Endothelial cell of umbilical vein (primary cell): ENCODE data around the gene TMEM41B. TPM values are rescaled to one million over a fixed set of nuclear protein-coding genes. Genes with fewer than 3 reads are reported as not detected.
A peak's percentile ranks its signal among the peaks of the same experiment; 100 is the strongest.

Experiments used
- BruUV-seq: library from RNA; stranded (reverse); fragments of 400-500 nt; replicated peaks from 2 replicates; lab custom pipeline; 2021; lab: Mats Ljungman, UMichigan
- CTCF ChIA-PET: fragments of 300-600, 350-600 bp; sonication (Branson Sonifier 250); formaldehyde crosslinking; loops from one replicate; lab custom pipeline; 2021; ENCODE audit warnings: antibody characterized with exemption, inconsistent platforms; lab: Charles Lee
- POLR2A ChIA-PET: fragments of 300-600, 350-600 bp; sonication (Branson Sonifier 250); formaldehyde crosslinking; loops from one replicate; lab custom pipeline; 2021; ENCODE audit warnings: antibody characterized with exemption, inconsistent platforms; lab: Charles Lee
- DNase-seq: peaks from one replicate; pipeline ENCODE4 v3.0.0-alpha.2; 2011; ENCODE audit warnings: low read depth, low spot score
- FAIRE-seq: peaks from 2 replicates; lab custom pipeline; 2011; peaks lifted over from hg19 to GRCh38; lab: Jason Lieb, UNC
- H2AFZ ChIP-seq: 2 replicates; pipeline ENCODE4 v1.6.0; 2012; ENCODE audit warnings: low read depth, low read length, control low read depth, inconsistent platforms
- H3K27ac ChIP-seq: 2 replicates; pipeline ENCODE4 v1.5.1; 2011; ENCODE audit warnings: low read depth, mild to moderate bottlenecking, control low read depth, low read length, moderate library complexity; ENCODE audit not compliant: insufficient read depth
- H3K27me3 ChIP-seq, 2 experiments: 2 replicates each; pipeline versions ENCODE4 v1.6.0 to v1.6.1; 2011; ENCODE audit warnings: low read length in 2 of 2, mixed read lengths in 1 of 2; ENCODE audit not compliant: control insufficient read depth in 2 of 2, insufficient read depth in 2 of 2
- H3K36me3 ChIP-seq, 2 experiments: 2 replicates in 1 of 2; 3 replicates in 1 of 2; pipeline ENCODE4 v1.5.1; 2011; ENCODE audit warnings: low read length in 2 of 2, mild to moderate bottlenecking in 1 of 2, moderate library complexity in 1 of 2; ENCODE audit not compliant: control insufficient read depth in 2 of 2, insufficient read depth in 2 of 2; ENCODE audit errors: extremely low read depth in 1 of 2
- H3K4me1 ChIP-seq: 3 replicates; pipeline ENCODE4 v1.5.1; 2011; ENCODE audit warnings: mild to moderate bottlenecking, low read length; ENCODE audit not compliant: control insufficient read depth, insufficient read depth; ENCODE audit errors: extremely low read depth
- H3K4me2 ChIP-seq: 2 replicates; pipeline ENCODE4 v1.6.1; 2011; ENCODE audit warnings: low read length, control low read depth, mixed read lengths; ENCODE audit not compliant: insufficient read depth
- H3K4me3 ChIP-seq, 3 experiments: fragments of 200-600 bp in 1 of 3; sonication (generic), shearing (Covaris generic) in 1 of 3; replicated peaks in 1 of 3; 2 replicates each; pipeline ENCODE4 v1.5.1; 2011 to 2016; ENCODE audit warnings: control low read depth in 3 of 3, low read length in 3 of 3, mild to moderate bottlenecking in 2 of 3, inconsistent platforms in 1 of 3, low read depth in 1 of 3, moderate library complexity in 1 of 3; ENCODE audit not compliant: insufficient read depth in 1 of 3
- H3K79me2 ChIP-seq: 2 replicates; pipeline ENCODE4 v1.6.0; 2012; ENCODE audit warnings: low read length, inconsistent platforms; ENCODE audit not compliant: control insufficient read depth, insufficient read depth
- H3K9ac ChIP-seq: replicated peaks from 2 replicates; pipeline ENCODE3; 2011; ENCODE audit warnings: low read length, control low read depth; ENCODE audit not compliant: insufficient read depth; ENCODE audit errors: extremely low read depth
- H3K9me1 ChIP-seq: replicated peaks from 3 replicates; pipeline ENCODE4 v1.6.0; 2011; ENCODE audit warnings: mild to moderate bottlenecking, low read length; ENCODE audit not compliant: control insufficient read depth, insufficient read depth; ENCODE audit errors: extremely low read depth
- H3K9me3 ChIP-seq: replicated peaks from 2 replicates; pipeline ENCODE4 v1.5.1; 2012; ENCODE audit warnings: low read length, inconsistent platforms; ENCODE audit not compliant: control insufficient read depth, insufficient read depth
- H4K20me1 ChIP-seq: replicated peaks from 2 replicates; pipeline ENCODE3; 2011; ENCODE audit warnings: mild to moderate bottlenecking, low read length; ENCODE audit not compliant: control insufficient read depth, insufficient read depth; ENCODE audit errors: extremely low read depth
- CTCF ChIP-seq, 2 donors: IDR thresholded peaks; 1 replicate in 1 of 2; 2 replicates in 1 of 2; pipeline ENCODE4 v1.5.1; 2011; ENCODE audit warnings: low read length in 2 of 2, mild to moderate bottlenecking in 2 of 2, moderate library complexity in 2 of 2, control low read depth in 1 of 2, inconsistent platforms in 1 of 2, low read depth in 1 of 2; ENCODE audit not compliant: insufficient read depth in 1 of 2; ENCODE audit errors: extremely low read depth in 1 of 2
- EZH2 ChIP-seq: IDR thresholded peaks from 2 replicates; pipeline ENCODE4 v1.6.1; 2012; ENCODE audit warnings: borderline replicate concordance, low read depth, mild to moderate bottlenecking, moderate library complexity, low read length, inconsistent platforms; ENCODE audit not compliant: severe bottlenecking
- FOS ChIP-seq: IDR thresholded peaks from 2 replicates; pipeline ENCODE4 v1.6.1; 2011; ENCODE audit warnings: mild to moderate bottlenecking, low read length, moderate library complexity, borderline replicate concordance; ENCODE audit not compliant: insufficient read depth
- GATA2 ChIP-seq: IDR thresholded peaks from 2 replicates; pipeline ENCODE4 v1.7.0; 2011; ENCODE audit warnings: low read depth, mild to moderate bottlenecking, moderate library complexity, mixed read lengths, low read length; ENCODE audit not compliant: insufficient read length, insufficient read depth
- JUN ChIP-seq: IDR thresholded peaks from 2 replicates; pipeline ENCODE4 v1.6.1; 2011; ENCODE audit warnings: borderline replicate concordance, low read depth; ENCODE audit not compliant: insufficient read length, insufficient read depth
- MAX ChIP-seq: IDR thresholded peaks from 2 replicates; pipeline ENCODE4 v1.6.1; 2011; ENCODE audit not compliant: insufficient read depth, insufficient read length
- POLR2A ChIP-seq: IDR thresholded peaks from 2 replicates; pipeline ENCODE4 v1.6.1; 2012; ENCODE audit warnings: low read depth, mild to moderate bottlenecking, control low read depth, low read length
- POLR2AphosphoS5 ChIP-seq: IDR thresholded peaks from 2 replicates; pipeline ENCODE4 v1.6.1; 2012; ENCODE audit warnings: low read depth, mild to moderate bottlenecking, control low read depth, low read length, moderate library complexity; ENCODE audit not compliant: insufficient read depth
- dilution Hi-C: fragments of 300-500 bp; cut with MboI; formaldehyde crosslinking; loops from one replicate; pipeline ENCODE4 v1.15.0; 2019; ENCODE audit warnings: low sequenced_read_pairs; ENCODE audit not compliant: extremely low pct_ligation_motif_present
- intact Hi-C: fragments of 100-400 bp; cut with micrococcal nuclease; formaldehyde crosslinking; loops from one replicate; pipeline ENCODE4 v1.10.0; 2022
- polyA plus RNA-seq, 4 experiments: library from polyadenylated mRNA; depleted of rRNA in 3 of 4; stranded (reverse) in 3 of 4; unstranded in 1 of 4; fragments of >200 nt; gene quantifications; 2 replicates each; pipeline versions ENCODE4 v1.2.1 to v1.2.3, GENCODE V29; 2011 to 2012; ENCODE audit warnings: missing spikeins in 1 of 4
- total RNA-seq: library from RNA; stranded (reverse); gene quantifications from 2 replicates; pipeline ENCODE4 v1.2.3, GENCODE V29; 2021

TMEM41B gene
- total and polyA plus RNA-seq, 2 donors (not counting 3 experiments of a cell fraction or from before 2014, with no cell fraction given): 16.6 to 39.0 TPM

- dilution Hi-C loops (no loop called here), intact Hi-C loops (loop anchor here (5.0 to 10.0 kb wide), 2 partner anchors 43 to 355 kb away; partner anchors contain the start of genes AKIP1 and TMEM41B)
- H3K9me3 ChIP-seq: no peaks in the 10 kb centered on the region
- no peak overlapping the region for H3K4me3 ChIP-seq
- no peak for DNase-seq
- H3K9me1 ChIP-seq: no peaks in the 10 kb centered on the region
- ChIA-PET POLR2A (no interaction called here), CTCF (interaction anchor here (1.2 kb wide), 1 partner anchor 15 kb away, joined by 3 read pairs; no protein-coding TSS in a partner anchor)
- no peak overlapping the region for H3K4me2 ChIP-seq
- BruUV-seq: no TSS peak
- peaks cover 3% of the 10 kb centered on the region for H3K79me2 ChIP-seq
- H3K27ac ChIP-seq: no peak overlapping the region
- peak; percentile 38 for FAIRE-seq
- no peak for TF ChIP-seq CTCF (IDR thresholded peaks at IDR 0.05; ENCODE audit: extremely low read depth in 1 of 2, insufficient read depth in 1 of 2, low read depth in 1 of 2, low read length in 2 of 2)
- no peak for TF ChIP-seq MAX
- no peaks in the 10 kb centered on the region for H3K27me3 ChIP-seq
- H2AFZ ChIP-seq: no peak overlapping the region
- H4K20me1 ChIP-seq: no peaks in the 10 kb centered on the region
- no peaks in the 10 kb centered on the region for H3K36me3 ChIP-seq
- no peaks in the 10 kb centered on the region for H3K4me1 ChIP-seq
- H3K9ac ChIP-seq: no peak overlapping the region
These were observed 44.8 kb downstream of the TMEM41B start for GRCh38 chr11:9269492-9270013.

- no TSS peak for BruUV-seq
- Histone ChIP-seq H3K4me3 (no peak overlapping the region), H3K36me3 (no peaks in the 10 kb centered on the region), H2AFZ (no peak overlapping the region), H3K4me2 (no peak overlapping the region), H3K79me2 (peaks cover 19% of the 10 kb centered on the region), H3K27me3 (no peaks in the 10 kb centered on the region), H3K9me1 (no peaks in the 10 kb centered on the region), H3K9me3 (no peaks in the 10 kb centered on the region), H3K27ac (no peak overlapping the region), H3K4me1 (peaks cover 2% of the 10 kb centered on the region), H3K9ac (no peak overlapping the region), H4K20me1 (no peaks in the 10 kb centered on the region)
- intact Hi-C loops (loop anchor here (5.0 to 10.0 kb wide), 2 partner anchors 45 to 353 kb away; partner anchors contain the start of genes AKIP1 and TMEM41B), dilution Hi-C loops (no loop called here)
- ChIA-PET CTCF (no interaction called here), POLR2A (no interaction called here)
- DNase-seq (no peak), FAIRE-seq (no peak)
- TF ChIP-seq EZH2 (no peak), POLR2A (no peak), GATA2 (no peak), POLR2AphosphoS5 (no peak), FOS (no peak), JUN (no peak), MAX (no peak)
These were observed 46.7 kb downstream of the TMEM41B start for GRCh38 chr11:9267680-9268079.
